ENCODE measurements around the gene IGFL2. TPM values are rescaled to one million over a fixed set of nuclear protein-coding genes. Genes with fewer than 3 reads are reported as not detected.

Gene IGFL2
- total and polyA plus RNA-seq, 2 experiments from 2014 or later = not detected

DNA sequence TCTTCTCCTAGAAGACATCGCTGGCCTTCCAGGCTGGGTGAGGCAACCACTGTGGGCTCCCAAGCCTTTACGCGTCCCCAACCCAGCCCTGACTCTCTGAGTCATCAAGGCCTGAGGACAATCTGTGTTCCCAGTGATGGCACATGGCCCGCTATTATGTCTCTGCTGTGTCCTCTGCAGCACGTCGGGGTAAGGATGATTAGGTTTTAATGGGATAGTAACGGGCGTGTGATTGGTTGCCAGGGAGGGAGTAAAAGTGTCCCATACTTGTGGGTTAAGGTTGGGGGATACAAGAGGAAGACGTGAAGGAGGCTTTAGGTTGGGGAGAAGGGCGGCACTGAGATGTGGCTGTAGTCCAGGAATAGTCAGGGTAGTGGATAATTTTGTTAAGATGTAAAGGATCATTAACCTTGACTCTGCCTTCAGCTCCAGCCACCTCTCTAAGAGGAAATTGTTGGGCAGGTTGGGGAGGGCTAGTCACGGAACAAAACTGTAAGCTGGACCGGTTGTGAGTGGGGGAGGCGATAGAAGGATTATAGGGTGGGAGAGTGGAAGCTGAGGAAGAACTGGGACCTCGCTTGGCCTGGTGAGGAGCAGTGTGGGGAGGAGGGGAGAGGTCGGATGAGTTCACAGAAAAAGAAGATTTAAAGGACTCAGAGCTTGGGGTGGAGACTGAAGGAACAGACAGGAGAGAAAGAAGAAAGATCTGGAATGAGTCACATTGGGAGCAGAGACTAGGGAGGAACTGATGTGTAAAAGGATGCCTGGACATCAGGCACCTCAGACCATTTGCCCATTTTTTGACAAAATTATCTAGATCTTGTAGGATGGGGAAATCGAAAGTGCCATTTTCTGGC lies 53.6 kb downstream of the IGFL2 start:
- H3K4me1 Mint-ChIP-seq = no peaks in the 10 kb centered on the region; the same call in 2 of the 3 replicates
- no peak overlapping the region for H3K27ac ChIP-seq (ENCODE audit: low read depth)
- peaks cover 10% of the 10 kb centered on the region; the same call in 2 of the 3 replicates for H3K36me3 Mint-ChIP-seq (ENCODE audit: low read depth)
- ATAC-seq (no peak), DNase-seq (ENCODE audit: low spot score) (no peak)
- no peaks in the 10 kb centered on the region for H3F3A ChIP-seq (replicated peaks; ENCODE audit: low read depth)
- no peak overlapping the region for H3K4me2 ChIP-seq
- no peaks in the 10 kb centered on the region for H4K20me1 ChIP-seq (replicated peaks; ENCODE audit: insufficient read depth)
- H3K9me3 Mint-ChIP-seq = peaks cover 41% of the 10 kb centered on the region
- H3K4me1 ChIP-seq (ENCODE audit: insufficient read depth) = no peaks in the 10 kb centered on the region
- H3K27me3 ChIP-seq (ENCODE audit: insufficient read depth) = no peaks in the 10 kb centered on the region
- H3K4me3 Mint-ChIP-seq = no peak overlapping the region
- H3K4me3 ChIP-seq = no peak overlapping the region
- no peaks in the 10 kb centered on the region for H3K79me2 ChIP-seq (replicated peaks; ENCODE audit: insufficient read depth)
- H3K27me3 Mint-ChIP-seq (ENCODE audit: insufficient read depth, low read depth, poor library complexity) = peaks cover 15% of the 10 kb centered on the region
- TF ChIP-seq EZH2 (IDR thresholded peaks at IDR 0.05; ENCODE audit: low read depth, unreplicated experiment) (no peak), ETS1 (IDR thresholded peaks at IDR 0.05) (no peak), CTCF (conservative IDR thresholded peaks at IDR 0.05; ENCODE audit: low read depth in 2 of 2) (no peak), NANOG (IDR thresholded peaks at IDR 0.05; ENCODE audit: borderline replicate concordance) (no peak), POLR2AphosphoS5 (IDR thresholded peaks at IDR 0.05; ENCODE audit: low read depth) (no peak), CREB1 (CRISPR knock-in tag; IDR thresholded peaks at IDR 0.05; ENCODE audit: low read depth) (no peak), ZNF331 (CRISPR knock-in tag; IDR thresholded peaks at IDR 0.05; ENCODE audit: low read depth) (no peak)
- TF ChIP-seq, protein P1, sequence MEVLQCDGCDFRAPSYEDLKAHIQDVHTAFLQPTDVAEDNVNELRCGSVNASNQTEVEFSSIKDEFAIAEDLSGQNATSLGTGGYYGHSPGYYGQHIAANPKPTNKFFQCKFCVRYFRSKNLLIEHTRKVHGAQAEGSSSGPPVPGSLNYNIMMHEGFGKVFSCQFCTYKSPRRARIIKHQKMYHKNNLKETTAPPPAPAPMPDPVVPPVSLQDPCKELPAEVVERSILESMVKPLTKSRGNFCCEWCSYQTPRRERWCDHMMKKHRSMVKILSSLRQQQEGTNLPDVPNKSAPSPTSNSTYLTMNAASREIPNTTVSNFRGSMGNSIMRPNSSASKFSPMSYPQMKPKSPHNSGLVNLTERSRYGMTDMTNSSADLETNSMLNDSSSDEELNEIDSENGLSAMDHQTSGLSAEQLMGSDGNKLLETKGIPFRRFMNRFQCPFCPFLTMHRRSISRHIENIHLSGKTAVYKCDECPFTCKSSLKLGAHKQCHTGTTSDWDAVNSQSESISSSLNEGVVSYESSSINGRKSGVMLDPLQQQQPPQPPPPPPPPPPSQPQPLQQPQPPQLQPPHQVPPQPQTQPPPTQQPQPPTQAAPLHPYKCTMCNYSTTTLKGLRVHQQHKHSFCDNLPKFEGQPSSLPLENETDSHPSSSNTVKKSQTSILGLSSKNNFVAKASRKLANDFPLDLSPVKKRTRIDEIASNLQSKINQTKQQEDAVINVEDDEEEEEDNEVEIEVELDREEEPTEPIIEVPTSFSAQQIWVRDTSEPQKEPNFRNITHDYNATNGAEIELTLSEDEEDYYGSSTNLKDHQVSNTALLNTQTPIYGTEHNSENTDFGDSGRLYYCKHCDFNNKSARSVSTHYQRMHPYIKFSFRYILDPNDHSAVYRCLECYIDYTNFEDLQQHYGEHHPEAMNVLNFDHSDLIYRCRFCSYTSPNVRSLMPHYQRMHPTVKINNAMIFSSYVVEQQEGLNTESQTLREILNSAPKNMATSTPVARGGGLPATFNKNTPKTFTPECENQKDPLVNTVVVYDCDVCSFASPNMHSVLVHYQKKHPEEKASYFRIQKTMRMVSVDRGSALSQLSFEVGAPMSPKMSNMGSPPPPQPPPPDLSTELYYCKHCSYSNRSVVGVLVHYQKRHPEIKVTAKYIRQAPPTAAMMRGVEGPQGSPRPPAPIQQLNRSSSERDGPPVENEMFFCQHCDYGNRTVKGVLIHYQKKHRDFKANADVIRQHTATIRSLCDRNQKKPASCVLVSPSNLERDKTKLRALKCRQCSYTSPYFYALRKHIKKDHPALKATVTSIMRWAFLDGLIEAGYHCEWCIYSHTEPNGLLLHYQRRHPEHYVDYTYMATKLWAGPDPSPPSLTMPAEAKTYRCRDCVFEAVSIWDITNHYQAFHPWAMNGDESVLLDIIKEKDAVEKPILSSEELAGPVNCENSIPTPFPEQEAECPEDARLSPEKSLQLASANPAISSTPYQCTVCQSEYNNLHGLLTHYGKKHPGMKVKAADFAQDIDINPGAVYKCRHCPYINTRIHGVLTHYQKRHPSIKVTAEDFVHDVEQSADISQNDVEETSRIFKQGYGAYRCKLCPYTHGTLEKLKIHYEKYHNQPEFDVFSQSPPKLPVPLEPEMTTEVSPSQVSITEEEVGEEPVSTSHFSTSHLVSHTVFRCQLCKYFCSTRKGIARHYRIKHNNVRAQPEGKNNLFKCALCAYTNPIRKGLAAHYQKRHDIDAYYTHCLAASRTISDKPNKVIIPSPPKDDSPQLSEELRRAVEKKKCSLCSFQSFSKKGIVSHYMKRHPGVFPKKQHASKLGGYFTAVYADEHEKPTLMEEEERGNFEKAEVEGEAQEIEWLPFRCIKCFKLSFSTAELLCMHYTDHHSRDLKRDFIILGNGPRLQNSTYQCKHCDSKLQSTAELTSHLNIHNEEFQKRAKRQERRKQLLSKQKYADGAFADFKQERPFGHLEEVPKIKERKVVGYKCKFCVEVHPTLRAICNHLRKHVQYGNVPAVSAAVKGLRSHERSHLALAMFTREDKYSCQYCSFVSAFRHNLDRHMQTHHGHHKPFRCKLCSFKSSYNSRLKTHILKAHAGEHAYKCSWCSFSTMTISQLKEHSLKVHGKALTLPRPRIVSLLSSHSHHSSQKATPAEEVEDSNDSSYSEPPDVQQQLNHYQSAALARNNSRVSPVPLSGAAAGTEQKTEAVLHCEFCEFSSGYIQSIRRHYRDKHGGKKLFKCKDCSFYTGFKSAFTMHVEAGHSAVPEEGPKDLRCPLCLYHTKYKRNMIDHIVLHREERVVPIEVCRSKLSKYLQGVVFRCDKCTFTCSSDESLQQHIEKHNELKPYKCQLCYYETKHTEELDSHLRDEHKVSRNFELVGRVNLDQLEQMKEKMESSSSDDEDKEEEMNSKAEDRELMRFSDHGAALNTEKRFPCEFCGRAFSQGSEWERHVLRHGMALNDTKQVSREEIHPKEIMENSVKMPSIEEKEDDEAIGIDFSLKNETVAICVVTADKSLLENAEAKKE (CRISPR knock-in tag; IDR thresholded peaks at IDR 0.05) = no peak
- H3K36me3 ChIP-seq (ENCODE audit: insufficient read depth) = no peaks in the 10 kb centered on the region
- no peak overlapping the region for H3K27ac Mint-ChIP-seq
- no peak overlapping the region for H2AFZ ChIP-seq
- no peaks in the 10 kb centered on the region for H3K9me2 ChIP-seq (ENCODE audit: insufficient read depth)
